Left ventricle myocardium inferior (tissue), 1 donor: ENCODE measurements around the gene GPC2. TPM values are rescaled to one million over a fixed set of nuclear protein-coding genes. Genes with fewer than 3 reads are reported as not detected.
"Not testable (repeated sequence)": the region's sequence is repeated elsewhere in the genome, so short reads cannot be mapped to it uniquely, and the experiment has no call there.

Source experiments
- DNase-seq: peaks from one replicate; pipeline ENCODE4 v3.0.0-alpha.2; 2020
- H3K27ac ChIP-seq: fragments of 200-600 bp; replicated peaks from 2 replicates; pipeline ENCODE4 v1.8.0; 2021
- H3K27me3 ChIP-seq: fragments of 200-600 bp; 2 replicates; pipeline ENCODE4 v1.8.0; 2021; ENCODE audit warnings: low read depth
- H3K36me3 ChIP-seq: fragments of 200-600 bp; 2 replicates; pipeline ENCODE4 v1.8.0; 2021
- H3K4me1 ChIP-seq: fragments of 200-600 bp; 2 replicates; pipeline ENCODE4 v1.8.0; 2021
- H3K4me3 ChIP-seq: fragments of 200-600 bp; 2 replicates; pipeline ENCODE4 v1.8.0; 2021; ENCODE audit warnings: mild to moderate bottlenecking, moderate library complexity
- H3K9me3 ChIP-seq: fragments of 200-600 bp; replicated peaks from 2 replicates; pipeline ENCODE4 v1.8.0; 2021
- intact Hi-C: fragments of 100-400 bp; cut with micrococcal nuclease; formaldehyde crosslinking; loops from one replicate; pipeline ENCODE4 v1.11.0; 2022
- total RNA-seq: library from RNA; stranded (reverse); fragmentation: NEBNext Ultra II Directional; extraction: Animal tissue kit (Norgen Biotek cat#: 25700); gene quantifications from one replicate; pipeline ENCODE4 v1.2.1, GENCODE V29; 2021
- TF ChIP-seq, protein P1 (sequence below): fragments of 200-600 bp; IDR thresholded peaks from 2 replicates; pipeline ENCODE4 v1.8.0; 2021; ENCODE audit warnings: antibody characterized with exemption, mild to moderate bottlenecking, borderline replicate concordance
- donor health status: DM: no; HTN: yes; CAD: no; lungs with severe emphysema.

GPC2 gene
- total RNA-seq, 1 donor from 2014 or later = 0.25 TPM

DNA sequence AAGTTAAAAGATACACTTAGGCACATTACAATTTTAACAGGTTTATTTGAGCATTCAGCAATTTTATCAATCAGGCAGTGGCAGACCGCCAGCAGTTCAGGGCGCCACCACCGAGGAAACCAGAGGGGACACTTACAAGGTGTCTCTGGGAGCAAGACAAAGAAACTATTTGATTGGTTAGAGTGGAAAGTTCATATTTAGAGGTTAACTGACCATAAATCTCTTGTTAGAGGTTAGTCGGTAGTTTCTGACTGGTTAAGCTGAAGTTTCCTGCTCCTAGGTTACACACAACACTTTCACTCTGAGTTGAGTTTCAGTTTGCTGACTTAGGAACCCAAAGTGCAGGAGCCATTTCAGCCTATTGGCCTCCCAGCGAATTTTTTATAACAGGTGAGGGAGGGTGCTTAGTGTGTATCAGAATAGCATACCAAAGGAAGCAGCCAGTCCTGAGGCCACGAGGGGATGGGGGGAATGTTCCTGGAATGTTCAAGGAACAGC is 31.8 kb upstream of the GPC2 start:
- DNase-seq = no peak
- no peaks in the 10 kb centered on the region for H3K36me3 ChIP-seq
- no peak overlapping the region for H3K27ac ChIP-seq
- peaks cover 5% of the 10 kb centered on the region for H3K27me3 ChIP-seq
- TF ChIP-seq, protein P1, sequence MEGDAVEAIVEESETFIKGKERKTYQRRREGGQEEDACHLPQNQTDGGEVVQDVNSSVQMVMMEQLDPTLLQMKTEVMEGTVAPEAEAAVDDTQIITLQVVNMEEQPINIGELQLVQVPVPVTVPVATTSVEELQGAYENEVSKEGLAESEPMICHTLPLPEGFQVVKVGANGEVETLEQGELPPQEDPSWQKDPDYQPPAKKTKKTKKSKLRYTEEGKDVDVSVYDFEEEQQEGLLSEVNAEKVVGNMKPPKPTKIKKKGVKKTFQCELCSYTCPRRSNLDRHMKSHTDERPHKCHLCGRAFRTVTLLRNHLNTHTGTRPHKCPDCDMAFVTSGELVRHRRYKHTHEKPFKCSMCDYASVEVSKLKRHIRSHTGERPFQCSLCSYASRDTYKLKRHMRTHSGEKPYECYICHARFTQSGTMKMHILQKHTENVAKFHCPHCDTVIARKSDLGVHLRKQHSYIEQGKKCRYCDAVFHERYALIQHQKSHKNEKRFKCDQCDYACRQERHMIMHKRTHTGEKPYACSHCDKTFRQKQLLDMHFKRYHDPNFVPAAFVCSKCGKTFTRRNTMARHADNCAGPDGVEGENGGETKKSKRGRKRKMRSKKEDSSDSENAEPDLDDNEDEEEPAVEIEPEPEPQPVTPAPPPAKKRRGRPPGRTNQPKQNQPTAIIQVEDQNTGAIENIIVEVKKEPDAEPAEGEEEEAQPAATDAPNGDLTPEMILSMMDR = no peak
- H3K4me3 ChIP-seq = no peak overlapping the region
- H3K4me1 ChIP-seq = no peaks in the 10 kb centered on the region
- intact Hi-C loops = no loop called here
- H3K9me3 ChIP-seq = no peaks in the 10 kb centered on the region

- TF ChIP-seq, protein P1 = no peak
- Histone ChIP-seq H3K9me3 (no peaks in the 10 kb centered on the region), H3K27me3 (peaks cover 12% of the 10 kb centered on the region), H3K36me3 (no peaks in the 10 kb centered on the region), H3K27ac (no peak overlapping the region), H3K4me1 (no peaks in the 10 kb centered on the region), H3K4me3 (no peak overlapping the region)
- DNase-seq = no peak
- intact Hi-C loops = no loop called here
Observed at GRCh38 chr7:100204454-100204853, 27.3 kb upstream of the GPC2 start.

- DNase-seq = no peak
- H3K27me3 ChIP-seq = peaks cover 13% of the 10 kb centered on the region
- H3K4me3 ChIP-seq = no peak overlapping the region
- TF ChIP-seq, protein P1 = no peak
- H3K27ac ChIP-seq = no peak overlapping the region
- no peaks in the 10 kb centered on the region for H3K4me1 ChIP-seq
- intact Hi-C loops = no loop called here
- H3K9me3 ChIP-seq = no peaks in the 10 kb centered on the region
- no peaks in the 10 kb centered on the region for H3K36me3 ChIP-seq
Observed at GRCh38 chr7:100200693-100201092, 23.5 kb upstream of the GPC2 start.

DNA sequence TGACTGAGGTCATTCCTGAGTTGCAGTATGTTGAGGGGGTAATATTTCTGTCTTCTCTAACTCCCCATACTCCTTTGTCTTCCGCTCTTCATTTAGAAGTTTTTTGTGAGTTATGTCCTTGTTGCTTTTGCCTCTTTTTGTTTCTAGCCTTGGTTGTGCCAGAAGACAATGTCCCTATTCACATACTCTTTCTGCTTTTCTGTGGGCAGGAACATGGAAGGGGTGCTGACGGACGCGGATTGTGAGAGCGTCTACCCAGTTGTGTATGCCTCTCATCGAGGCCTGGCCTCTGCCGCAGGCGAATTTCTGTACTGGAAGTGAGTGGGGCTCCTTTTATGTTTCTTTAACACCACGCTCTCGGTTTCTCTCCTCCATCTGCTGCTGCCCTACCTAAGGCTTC is 21.1 kb upstream of the GPC2 start:
- Histone ChIP-seq H3K36me3 (no peaks in the 10 kb centered on the region), H3K4me1 (no peaks in the 10 kb centered on the region), H3K27ac (no peak overlapping the region), H3K4me3 (no peak overlapping the region), H3K27me3 (peaks cover 13% of the 10 kb centered on the region), H3K9me3 (no peaks in the 10 kb centered on the region)
- no peak for DNase-seq
- intact Hi-C loops = no loop called here
- TF ChIP-seq, protein P1 = no peak

DNA sequence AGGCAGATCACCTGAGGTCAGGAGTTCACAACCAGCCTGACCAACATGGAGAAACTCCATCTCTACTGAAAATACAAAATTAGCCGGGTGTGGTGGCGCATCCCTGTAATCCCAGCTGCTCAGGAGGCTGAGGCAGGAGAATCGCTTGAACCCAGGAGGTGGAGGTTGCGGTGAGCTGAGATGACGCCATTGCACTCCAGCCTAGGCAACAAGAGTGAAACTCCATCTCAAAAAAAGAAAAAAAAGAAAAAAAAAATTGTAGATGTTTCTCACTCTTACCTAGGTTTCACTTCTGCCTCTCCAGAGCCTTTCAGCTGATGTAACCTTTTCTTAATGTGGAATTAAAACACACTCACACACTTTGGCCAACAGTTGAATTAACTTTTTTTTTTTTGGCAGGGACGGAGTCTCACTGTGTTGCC is 18.7 kb upstream of the GPC2 start:
- H3K4me1 ChIP-seq, H3K27ac ChIP-seq, DNase-seq, H3K4me3 ChIP-seq, H3K9me3 ChIP-seq, H3K36me3 ChIP-seq, intact Hi-C loops: not testable (repeated sequence)
- H3K27me3 ChIP-seq = peaks cover 13% of the 10 kb centered on the region

GRCh38 chr7:100195222-100195621 is 18.0 kb upstream of the GPC2 start:
- Histone ChIP-seq H3K27ac (no peak overlapping the region), H3K4me1 (no peaks in the 10 kb centered on the region), H3K27me3 (peaks cover 8% of the 10 kb centered on the region), H3K36me3 (no peaks in the 10 kb centered on the region), H3K4me3 (no peak overlapping the region), H3K9me3 (no peaks in the 10 kb centered on the region)
- TF ChIP-seq, protein P1 = no peak
- intact Hi-C loops = no loop called here
- DNase-seq = no peak
